Activated T-cell treated with anti-CD3 and anti-CD28 coated beads, Interleukin-2, amount 50 U/mL, for 24 hours (primary cell): ENCODE data around the gene GALT.

ENCODE experiments used
- DNase-seq: peaks from one replicate; pipeline ENCODE4 v3.0.0-alpha.2; 2020
- H3K27ac Mint-ChIP-seq: 2 replicates; pipeline ENCODE4 v1.8.0; 2020; ENCODE audit warnings: mild to moderate bottlenecking, mixed read lengths
- H3K27me3 Mint-ChIP-seq: 2 replicates; pipeline ENCODE4 v1.8.0; 2020; ENCODE audit warnings: mixed read lengths
- H3K36me3 Mint-ChIP-seq: 2 replicates; pipeline ENCODE4 v1.8.0; 2020; ENCODE audit warnings: low read depth, mixed read lengths
- H3K4me1 Mint-ChIP-seq: 2 replicates; pipeline ENCODE4 v1.8.0; 2020; ENCODE audit warnings: low read depth, mixed read lengths
- H3K4me3 Mint-ChIP-seq: 2 replicates; pipeline ENCODE4 v1.8.0; 2020; ENCODE audit warnings: mild to moderate bottlenecking, moderate library complexity, mixed read lengths
- H3K9me3 Mint-ChIP-seq: 2 replicates; pipeline ENCODE4 v1.8.0; 2020; ENCODE audit warnings: mixed read lengths

The GALT gene

GRCh38 chr9:34620061-34620994 lies 26.1 kb upstream of the GALT start, which contains the start of gene DCTN3:
TSS of gene DCTN3 (minus strand) at chr9:34620495. CDS start at chr9:34620464, 31 bp downstream.
- no peaks in the 10 kb centered on the region for H3K9me3 Mint-ChIP-seq
- peaks cover 30% of the 10 kb centered on the region for H3K4me1 Mint-ChIP-seq
- peaks cover 32% of the 10 kb centered on the region for H3K27me3 Mint-ChIP-seq
- peaks cover 35% of the 10 kb centered on the region for H3K36me3 Mint-ChIP-seq
- H3K27ac Mint-ChIP-seq = peak within 1 kb of the TSS; percentile 85
- peak; percentile 87 for DNase-seq
- H3K4me3 Mint-ChIP-seq = peak within 1 kb of the TSS; percentile 94

DNA sequence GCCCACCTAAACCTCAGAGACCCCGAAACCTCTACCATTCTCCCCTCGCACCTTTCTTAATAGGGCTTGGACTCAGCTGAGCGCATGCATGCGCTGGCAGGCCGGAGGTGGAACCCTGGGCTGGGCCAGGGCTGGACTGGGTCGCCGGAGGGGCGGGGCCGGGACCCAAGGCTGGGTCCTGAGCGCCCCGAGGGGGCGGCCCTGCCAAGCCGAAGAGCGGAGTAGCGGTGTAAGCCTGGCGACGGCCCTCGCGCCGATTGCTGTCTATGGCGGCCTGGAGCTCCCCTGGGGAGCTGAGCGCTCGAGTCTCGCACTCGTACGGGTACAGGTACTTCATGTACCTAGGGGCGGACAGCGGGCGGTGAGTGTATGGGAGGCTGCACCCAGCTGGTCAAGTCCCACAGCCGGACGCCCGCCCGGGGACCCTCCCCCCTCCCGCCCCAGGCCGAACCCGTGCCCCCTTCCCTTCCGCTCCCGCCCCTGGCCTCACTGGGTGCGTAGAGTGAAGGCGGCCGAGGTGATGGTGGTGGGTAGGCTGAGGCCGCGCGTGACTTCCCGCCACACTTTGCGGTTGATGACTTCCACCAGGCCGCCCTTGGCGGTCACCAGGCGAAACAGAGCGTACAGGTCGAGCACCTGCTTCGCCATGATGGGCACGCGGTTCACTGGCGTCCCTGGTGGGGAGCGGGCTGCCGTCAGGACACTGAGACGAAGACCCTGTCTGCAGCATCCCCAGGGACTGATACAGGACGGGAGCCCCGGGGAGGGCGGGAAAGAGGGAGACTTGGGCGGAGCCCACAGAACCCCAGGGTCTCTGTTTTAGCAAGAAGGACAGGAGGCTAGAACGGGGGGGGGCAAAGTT lies 22.9 kb upstream of the GALT start:
- no peak for DNase-seq
- Mint-ChIP-seq H3K4me1 (peaks cover 37% of the 10 kb centered on the region), H3K9me3 (no peaks in the 10 kb centered on the region), H3K27ac (no peak overlapping the region), H3K4me3 (peak overlapping the region; percentile 30), H3K36me3 (peaks cover 6% of the 10 kb centered on the region), H3K27me3 (peaks cover 65% of the 10 kb centered on the region)

DNA sequence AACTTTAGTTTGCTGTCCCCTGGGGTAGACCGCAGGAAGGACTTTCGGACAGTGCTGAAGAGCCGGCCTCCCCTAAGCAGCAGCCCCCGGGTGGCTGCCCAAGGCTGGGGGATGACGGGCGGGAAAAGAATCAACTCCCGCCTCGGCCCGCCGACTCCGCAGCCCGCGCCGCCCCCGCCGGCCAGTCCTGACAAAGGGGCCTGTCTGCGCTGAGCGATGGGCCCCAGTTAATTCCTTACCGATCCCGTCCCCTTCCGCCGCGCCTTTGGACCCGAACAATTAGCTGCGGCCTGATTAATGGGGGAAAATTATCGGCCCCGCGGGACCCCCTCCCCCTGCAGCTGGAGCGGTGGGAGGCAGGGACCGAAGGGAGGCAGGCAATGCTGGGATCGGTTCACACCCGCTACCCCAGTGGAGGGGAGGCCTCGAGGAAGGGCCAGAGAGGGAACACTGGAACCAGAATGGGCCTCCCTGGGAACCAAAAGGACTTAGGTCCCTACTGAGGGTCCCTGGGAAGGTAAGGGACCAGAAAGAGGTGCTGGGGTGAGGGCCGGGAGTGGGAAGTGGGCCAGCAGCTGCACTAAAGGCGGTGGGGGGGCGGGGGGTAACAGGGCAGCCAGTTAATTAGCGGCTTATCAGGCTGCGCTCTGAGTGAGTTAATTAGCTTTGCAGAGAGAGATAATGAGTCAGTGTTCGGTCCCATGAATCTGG lies 21.8 kb upstream of the GALT start:
- peaks cover 36% of the 10 kb centered on the region for H3K4me1 Mint-ChIP-seq
- H3K27me3 Mint-ChIP-seq = peaks cover 72% of the 10 kb centered on the region
- no peak for DNase-seq
- no peak overlapping the region for H3K4me3 Mint-ChIP-seq
- no peak overlapping the region for H3K27ac Mint-ChIP-seq
- H3K36me3 Mint-ChIP-seq = peaks cover 6% of the 10 kb centered on the region
- H3K9me3 Mint-ChIP-seq = no peaks in the 10 kb centered on the region

DNA sequence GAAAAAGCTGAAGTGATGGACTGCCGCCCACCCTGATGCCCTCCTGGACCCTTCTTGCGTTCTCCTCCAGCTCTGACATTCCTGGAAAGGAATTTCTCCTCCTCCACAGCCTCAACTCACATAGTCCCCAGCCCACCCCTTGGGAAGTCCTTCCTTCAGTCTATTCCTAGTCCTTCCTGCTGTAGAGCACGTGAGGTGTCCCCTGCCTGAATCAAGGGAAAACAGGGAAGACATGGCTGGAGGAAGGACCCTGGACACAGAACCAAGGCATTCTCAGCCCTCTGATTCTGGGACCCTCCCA lies 21.3 kb upstream of the GALT start:
- Mint-ChIP-seq H3K4me1 (peaks cover 32% of the 10 kb centered on the region), H3K27me3 (peaks cover 78% of the 10 kb centered on the region), H3K36me3 (peaks cover 2% of the 10 kb centered on the region), H3K27ac (no peak overlapping the region), H3K4me3 (no peak overlapping the region), H3K9me3 (no peaks in the 10 kb centered on the region)
- no peak for DNase-seq

GRCh38 chr9:34627716-34628655 lies 18.5 kb upstream of the GALT start:
- Mint-ChIP-seq H3K27me3 (peaks cover 70% of the 10 kb centered on the region), H3K4me3 (peak overlapping the region; percentile 57), H3K27ac (no peak overlapping the region)

DNA sequence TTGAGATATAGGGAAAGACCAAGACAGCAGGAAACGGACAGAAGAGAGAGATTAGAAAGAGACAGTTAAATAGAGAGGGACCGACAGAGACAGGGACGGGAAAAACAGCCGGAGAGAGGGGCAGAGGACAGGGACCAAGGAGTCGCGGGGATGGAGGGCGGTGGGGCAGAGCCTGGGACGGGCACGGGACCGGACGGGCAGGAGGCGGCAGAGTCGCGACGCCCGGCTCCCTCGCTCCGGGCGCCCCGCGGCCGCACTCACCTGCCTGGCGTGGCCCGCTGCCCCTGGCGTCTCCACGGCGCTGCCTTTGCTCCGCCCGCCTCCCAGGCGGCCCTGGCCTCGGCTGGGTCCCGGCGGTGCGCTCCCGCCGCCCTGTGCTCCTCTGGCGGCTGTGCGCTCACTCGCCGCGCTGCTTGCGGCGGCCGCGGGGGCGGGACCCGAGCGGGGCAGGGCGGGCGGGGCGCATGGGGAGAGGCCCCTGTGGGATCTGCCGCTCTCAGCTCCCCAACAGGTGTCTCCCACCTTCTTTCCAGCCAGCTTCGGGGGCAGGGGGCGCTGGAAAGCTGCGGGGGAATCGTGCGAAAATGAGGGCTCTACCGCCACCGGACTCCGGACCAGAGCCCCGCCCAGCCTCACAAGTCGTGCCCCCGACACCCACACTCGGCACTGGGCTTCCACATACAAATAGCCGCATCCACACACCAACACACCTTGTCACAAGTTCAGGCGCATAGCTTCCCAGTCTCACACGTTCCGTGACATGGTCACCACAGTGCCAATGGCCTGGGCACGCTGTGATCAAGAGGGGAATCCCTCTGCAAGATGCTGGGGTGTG lies 17.6 kb upstream of the GALT start, which contains the start of gene ARID3C:
Gene ARID3C, minus strand, starts transcription at position 411 of the 835 bp plus-strand sequence. CDS start 1,052 bp downstream, outside the sequence.
- no peak within 1 kb of the TSS for H3K27ac Mint-ChIP-seq
- peaks cover 63% of the 10 kb centered on the region for H3K27me3 Mint-ChIP-seq
- peak; percentile 68 for DNase-seq
- H3K4me3 Mint-ChIP-seq = peak within 1 kb of the TSS; percentile 68
- no peaks in the 10 kb centered on the region for H3K9me3 Mint-ChIP-seq
- H3K36me3 Mint-ChIP-seq = no peaks in the 10 kb centered on the region
- H3K4me1 Mint-ChIP-seq = peaks cover 19% of the 10 kb centered on the region

More at GRCh38 chr9:34627716-34628655, 18.5 kb upstream of the GALT start:
- Mint-ChIP-seq H3K36me3 (no peaks in the 10 kb centered on the region), H3K9me3 (no peaks in the 10 kb centered on the region), H3K4me1 (peaks cover 22% of the 10 kb centered on the region)
- no peak for DNase-seq

DNA sequence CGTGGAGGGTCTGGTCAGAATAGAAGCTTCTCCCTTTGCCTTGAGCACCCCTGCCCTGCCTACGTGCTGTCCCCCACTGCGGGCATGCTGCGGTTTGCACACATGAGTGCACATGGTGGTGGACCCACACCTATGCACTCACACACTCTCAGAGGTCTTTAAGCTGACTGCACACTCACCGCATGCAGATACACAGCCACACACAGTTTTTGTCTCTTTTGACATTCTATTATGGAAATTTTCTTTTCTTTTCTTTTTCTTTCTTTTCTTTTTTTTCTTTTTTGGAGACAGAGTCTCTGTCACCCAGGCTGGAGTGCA lies 17.0 kb upstream of the GALT start:
- DNase-seq = no peak

DNA sequence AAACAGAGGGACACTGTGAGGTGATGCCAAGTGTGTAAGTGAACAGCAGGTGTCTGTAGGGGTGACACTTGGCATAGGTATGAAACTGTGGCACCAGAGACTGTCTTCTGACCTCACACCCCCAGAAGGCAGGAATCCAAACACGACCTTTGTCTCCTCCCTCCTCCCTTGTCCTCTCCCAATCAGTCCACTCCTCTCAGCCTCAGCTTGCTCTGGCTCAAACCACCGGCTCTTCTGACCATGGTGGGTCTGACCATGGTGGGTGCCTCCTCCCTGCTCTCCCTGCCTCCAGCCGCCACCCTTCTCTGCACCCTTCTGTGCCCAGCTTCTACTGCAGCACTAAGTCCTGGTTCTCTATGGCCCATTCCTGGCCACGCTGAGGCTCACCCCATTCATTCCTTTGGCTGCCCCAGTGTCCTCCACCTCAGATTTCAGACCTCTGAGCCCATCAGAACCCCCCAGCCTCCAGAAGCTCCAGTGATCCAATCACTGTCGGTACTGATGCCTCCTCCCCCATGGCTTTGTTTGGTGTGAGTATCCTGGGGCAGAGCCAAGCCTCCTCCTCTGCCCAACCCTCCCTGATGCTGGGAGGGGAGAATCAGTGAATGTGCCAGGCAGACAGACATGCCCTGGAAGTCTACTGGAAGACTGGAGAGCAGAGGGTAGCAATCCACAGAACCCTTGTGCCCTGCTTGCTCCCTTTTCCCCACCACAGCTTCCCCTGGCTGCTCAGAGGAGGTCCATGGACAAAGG lies 15.9 kb upstream of the GALT start:
- H3K36me3 Mint-ChIP-seq = peaks cover 17% of the 10 kb centered on the region
- no peak for DNase-seq
- peaks cover 32% of the 10 kb centered on the region for H3K4me1 Mint-ChIP-seq
- H3K4me3 Mint-ChIP-seq = no peak overlapping the region
- no peak overlapping the region for H3K27ac Mint-ChIP-seq
- H3K9me3 Mint-ChIP-seq = no peaks in the 10 kb centered on the region
- H3K27me3 Mint-ChIP-seq = peaks cover 48% of the 10 kb centered on the region

More for the DNA sequence above, 17.0 kb upstream of the GALT start:
- Mint-ChIP-seq H3K27ac (no peak overlapping the region), H3K9me3 (no peaks in the 10 kb centered on the region), H3K36me3 (peaks cover 6% of the 10 kb centered on the region), H3K27me3 (peaks cover 58% of the 10 kb centered on the region), H3K4me1 (peaks cover 21% of the 10 kb centered on the region), H3K4me3 (peak overlapping the region; percentile 68)

GRCh38 chr9:34633166-34633565 lies 13.3 kb upstream of the GALT start:
- peaks cover 36% of the 10 kb centered on the region for H3K36me3 Mint-ChIP-seq
- H3K9me3 Mint-ChIP-seq = no peaks in the 10 kb centered on the region
- DNase-seq = no peak
- no peak overlapping the region for H3K27ac Mint-ChIP-seq
- peaks cover 45% of the 10 kb centered on the region for H3K4me1 Mint-ChIP-seq
- H3K4me3 Mint-ChIP-seq = no peak overlapping the region
- peaks cover 22% of the 10 kb centered on the region for H3K27me3 Mint-ChIP-seq

DNA sequence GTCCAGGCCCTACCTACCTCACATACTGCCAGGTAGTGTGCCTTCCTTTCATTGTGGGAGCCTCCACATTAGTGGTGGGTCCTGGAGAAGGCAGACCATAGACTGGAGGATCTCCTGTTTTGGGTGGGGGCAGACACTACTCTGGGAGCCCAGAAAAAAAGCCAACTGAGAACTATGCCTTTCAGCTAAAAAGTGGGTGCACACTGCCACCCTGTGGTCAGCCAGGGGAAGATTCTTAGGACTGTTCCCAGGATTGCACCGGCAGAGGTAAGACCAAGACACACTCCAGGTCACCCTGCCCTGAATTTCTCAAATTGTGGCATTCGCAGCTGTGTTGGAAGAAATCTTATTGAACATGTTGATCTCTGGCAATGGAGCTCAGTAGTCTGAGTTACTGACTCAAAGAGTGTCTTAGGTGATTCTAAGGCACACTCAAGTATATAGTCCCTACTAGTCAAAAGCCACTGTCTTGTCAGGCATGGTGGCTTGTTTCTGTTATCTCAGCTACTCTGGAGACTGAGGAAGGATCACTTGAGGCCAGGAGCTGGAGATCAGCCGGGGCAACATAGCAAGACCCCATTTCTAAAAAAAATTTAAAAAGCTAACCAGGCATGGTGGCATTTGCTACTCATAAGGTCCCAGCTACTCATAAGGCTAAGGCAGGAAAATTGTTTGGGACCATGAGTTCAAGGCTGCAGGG lies 12.5 kb upstream of the GALT start:
- DNase-seq = peak; percentile 80
- H3K27me3 Mint-ChIP-seq = peaks cover 17% of the 10 kb centered on the region
- peaks cover 37% of the 10 kb centered on the region for H3K36me3 Mint-ChIP-seq
- peak overlapping the region; percentile 6 for H3K27ac Mint-ChIP-seq
- no peaks in the 10 kb centered on the region for H3K9me3 Mint-ChIP-seq
- H3K4me3 Mint-ChIP-seq = no peak overlapping the region
- peaks cover 49% of the 10 kb centered on the region for H3K4me1 Mint-ChIP-seq

GRCh38 chr9:34634551-34635248 lies 11.8 kb upstream of the GALT start:
- no peak for DNase-seq
- peak overlapping the region; percentile 7 for H3K27ac Mint-ChIP-seq
- no peaks in the 10 kb centered on the region for H3K9me3 Mint-ChIP-seq
- peak overlapping the region; percentile 97 for H3K4me3 Mint-ChIP-seq
- peaks cover 37% of the 10 kb centered on the region for H3K36me3 Mint-ChIP-seq
- H3K4me1 Mint-ChIP-seq = peaks cover 43% of the 10 kb centered on the region
- H3K27me3 Mint-ChIP-seq = peaks cover 10% of the 10 kb centered on the region
